Karpas-422 (cell line): ENCODE data around the gene PTPRG. TPM values are rescaled to one million over a fixed set of nuclear protein-coding genes. Genes with fewer than 3 reads are reported as not detected.

Experiments
- DNase-seq: peaks from one replicate; pipeline ENCODE4 v3.0.0-alpha.2; 2015
- H2AFZ ChIP-seq: fragments of 200-600 bp; sonication (generic); 2 replicates; pipeline ENCODE4 v1.6.1; 2014; ENCODE audit warnings: antibody characterized with exemption, low read length, mixed read lengths
- H3K27ac ChIP-seq: fragments of 200-600 bp; sonication (generic); 2 replicates; pipeline ENCODE4 v1.5.1; 2014; ENCODE audit warnings: mild to moderate bottlenecking, low read length, moderate library complexity
- H3K27me3 ChIP-seq: fragments of 200-600 bp; sonication (generic); 2 replicates; pipeline ENCODE4 v1.6.1; 2014; ENCODE audit warnings: low read length, mixed read lengths
- H3K36me3 ChIP-seq: fragments of 200-600 bp; sonication (generic); 2 replicates; pipeline ENCODE4 v1.6.1; 2014; ENCODE audit warnings: low read length, mixed read lengths; ENCODE audit not compliant: insufficient read depth
- H3K4me1 ChIP-seq: fragments of 200-600 bp; sonication (generic); 2 replicates; pipeline ENCODE4 v1.6.1; 2014; ENCODE audit warnings: mild to moderate bottlenecking, low read length, mixed read lengths
- H3K4me2 ChIP-seq: fragments of 200-600 bp; sonication (generic); 2 replicates; pipeline ENCODE4 v1.6.1; 2014; ENCODE audit warnings: low read length, low read depth, mild to moderate bottlenecking; ENCODE audit not compliant: poor library complexity, severe bottlenecking
- H3K4me3 ChIP-seq: fragments of 200-600 bp; sonication (generic); 2 replicates; pipeline ENCODE4 v1.5.1; 2014; ENCODE audit warnings: mild to moderate bottlenecking, antibody characterized with exemption, low read length, mixed read lengths
- H3K79me2 ChIP-seq: fragments of 200-600 bp; sonication (generic); 2 replicates; pipeline ENCODE4 v1.6.1; 2014; ENCODE audit warnings: mild to moderate bottlenecking, low read length, mixed read lengths
- H3K9ac ChIP-seq: fragments of 200-600 bp; sonication (generic); 2 replicates; pipeline ENCODE4 v1.6.0; 2014; ENCODE audit warnings: low read length
- H3K9me2 ChIP-seq: fragments of 200-600 bp; sonication (generic), shearing (Covaris generic); replicated peaks from 2 replicates; pipeline ENCODE4 v1.6.0; 2014; ENCODE audit warnings: mild to moderate bottlenecking, low read length, moderate library complexity; ENCODE audit not compliant: insufficient read depth
- H3K9me3 ChIP-seq: fragments of 300-700, 200-600 bp; sonication (generic); 2 replicates; pipeline ENCODE4 v1.6.1; 2014; ENCODE audit warnings: low read length, mixed read lengths
- H4K20me1 ChIP-seq: fragments of 200-600 bp; sonication (generic); 2 replicates; pipeline ENCODE4 v1.6.1; 2014; ENCODE audit warnings: mild to moderate bottlenecking, antibody characterized with exemption, low read length, low read depth; ENCODE audit not compliant: insufficient read depth
- total RNA-seq: library from RNA; depleted of rRNA; stranded (reverse); fragments of >200 nt; shearing (Covaris generic); gene quantifications from 2 replicates; pipeline ENCODE4 v1.2.3, GENCODE V29; 2014; ENCODE audit warnings: low replicate concordance

Gene PTPRG
- total RNA-seq, 1 experiment from 2014 or later = not detected

GRCh38 chr3:61618871-61619270 lies 57.5 kb downstream of the PTPRG start:
- H3K9me2 ChIP-seq = no peaks in the 10 kb centered on the region
- H2AFZ ChIP-seq = no peak overlapping the region
- H3K4me2 ChIP-seq = no peak overlapping the region
- no peaks in the 10 kb centered on the region for H3K27me3 ChIP-seq
- no peaks in the 10 kb centered on the region for H3K9me3 ChIP-seq
- DNase-seq = no peak
- no peak overlapping the region for H3K9ac ChIP-seq
- H3K27ac ChIP-seq = no peak overlapping the region
- no peaks in the 10 kb centered on the region for H3K79me2 ChIP-seq
- H3K4me1 ChIP-seq = no peaks in the 10 kb centered on the region
- no peaks in the 10 kb centered on the region for H4K20me1 ChIP-seq
- no peak overlapping the region for H3K4me3 ChIP-seq
- no peaks in the 10 kb centered on the region for H3K36me3 ChIP-seq

- H3K36me3 ChIP-seq = no peaks in the 10 kb centered on the region
- H3K27me3 ChIP-seq = no peaks in the 10 kb centered on the region
- H3K4me1 ChIP-seq = no peaks in the 10 kb centered on the region
- no peaks in the 10 kb centered on the region for H3K79me2 ChIP-seq
- H3K4me3 ChIP-seq = no peak overlapping the region
- no peak overlapping the region for H2AFZ ChIP-seq
- peaks cover 3% of the 10 kb centered on the region; the same call in 1 of the 2 replicates for H3K9me3 ChIP-seq
- no peak for DNase-seq
- H3K4me2 ChIP-seq = no peak overlapping the region
- H3K9me2 ChIP-seq = no peaks in the 10 kb centered on the region
- no peak overlapping the region for H3K27ac ChIP-seq
- H3K9ac ChIP-seq = no peak overlapping the region
- no peaks in the 10 kb centered on the region for H4K20me1 ChIP-seq
Measured at GRCh38 chr3:61620073-61620472, 58.7 kb downstream of the PTPRG start.

GRCh38 chr3:61624300-61624699 lies 62.9 kb downstream of the PTPRG start:
- H3K4me3 ChIP-seq = no peak overlapping the region
- H3K36me3 ChIP-seq = no peaks in the 10 kb centered on the region
- no peaks in the 10 kb centered on the region for H3K4me1 ChIP-seq
- no peak for DNase-seq
- H3K9ac ChIP-seq = no peak overlapping the region
- H2AFZ ChIP-seq = no peak overlapping the region
- no peak overlapping the region for H3K27ac ChIP-seq
- no peak overlapping the region for H3K4me2 ChIP-seq
- H3K79me2 ChIP-seq = no peaks in the 10 kb centered on the region
- peaks cover 3% of the 10 kb centered on the region; the same call in 1 of the 2 replicates for H3K9me3 ChIP-seq
- no peaks in the 10 kb centered on the region for H4K20me1 ChIP-seq
- no peaks in the 10 kb centered on the region for H3K9me2 ChIP-seq
- H3K27me3 ChIP-seq = no peaks in the 10 kb centered on the region

- peaks cover 3% of the 10 kb centered on the region; the same call in 1 of the 2 replicates for H3K9me3 ChIP-seq
- H3K4me1 ChIP-seq = no peaks in the 10 kb centered on the region
- H3K27me3 ChIP-seq = no peaks in the 10 kb centered on the region
- no peaks in the 10 kb centered on the region for H4K20me1 ChIP-seq
- no peak overlapping the region for H3K9ac ChIP-seq
- no peaks in the 10 kb centered on the region for H3K9me2 ChIP-seq
- no peak overlapping the region for H2AFZ ChIP-seq
- H3K4me2 ChIP-seq = no peak overlapping the region
- no peak overlapping the region for H3K4me3 ChIP-seq
- DNase-seq = no peak
- H3K36me3 ChIP-seq = no peaks in the 10 kb centered on the region
- no peaks in the 10 kb centered on the region for H3K79me2 ChIP-seq
- H3K27ac ChIP-seq = no peak overlapping the region
Measured at GRCh38 chr3:61625429-61625828, 64.1 kb downstream of the PTPRG start.

- Histone ChIP-seq H3K4me2 (no peak overlapping the region), H3K27ac (no peak overlapping the region), H2AFZ (no peak overlapping the region), H3K79me2 (no peaks in the 10 kb centered on the region), H3K9me3 (peaks cover 3% of the 10 kb centered on the region; the same call in 1 of the 2 replicates), H4K20me1 (no peaks in the 10 kb centered on the region), H3K9me2 (no peaks in the 10 kb centered on the region), H3K27me3 (no peaks in the 10 kb centered on the region), H3K9ac (no peak overlapping the region), H3K4me3 (no peak overlapping the region), H3K4me1 (no peaks in the 10 kb centered on the region), H3K36me3 (no peaks in the 10 kb centered on the region)
- DNase-seq = no peak
Measured at GRCh38 chr3:61626484-61626883, 65.1 kb downstream of the PTPRG start.

- Histone ChIP-seq H3K9ac (no peak overlapping the region), H3K4me2 (no peak overlapping the region), H3K9me2 (no peaks in the 10 kb centered on the region; the same call in 1 of the 2 replicates), H3K4me3 (no peak overlapping the region), H3K4me1 (no peaks in the 10 kb centered on the region), H3K79me2 (no peaks in the 10 kb centered on the region), H3K27ac (no peak overlapping the region), H4K20me1 (no peaks in the 10 kb centered on the region), H3K9me3 (peaks cover 3% of the 10 kb centered on the region; the same call in 1 of the 2 replicates), H3K36me3 (no peaks in the 10 kb centered on the region), H2AFZ (no peak overlapping the region), H3K27me3 (no peaks in the 10 kb centered on the region)
- no peak for DNase-seq
Measured at GRCh38 chr3:61627768-61628185, 66.4 kb downstream of the PTPRG start.

GRCh38 chr3:61628636-61629035 lies 67.3 kb downstream of the PTPRG start:
- Histone ChIP-seq H3K36me3 (no peaks in the 10 kb centered on the region), H2AFZ (no peak overlapping the region), H3K27me3 (no peaks in the 10 kb centered on the region), H3K4me2 (no peak overlapping the region), H4K20me1 (no peaks in the 10 kb centered on the region), H3K4me1 (no peaks in the 10 kb centered on the region), H3K9me2 (no peaks in the 10 kb centered on the region; the same call in 1 of the 2 replicates), H3K27ac (no peak overlapping the region), H3K9ac (no peak overlapping the region), H3K4me3 (no peak overlapping the region), H3K79me2 (no peaks in the 10 kb centered on the region), H3K9me3 (peaks cover 6% of the 10 kb centered on the region; the same call in 1 of the 2 replicates)
- DNase-seq = no peak

GRCh38 chr3:61629442-61629841 lies 68.1 kb downstream of the PTPRG start:
- H2AFZ ChIP-seq = no peak overlapping the region
- H3K27me3 ChIP-seq = no peaks in the 10 kb centered on the region
- no peaks in the 10 kb centered on the region for H3K4me1 ChIP-seq
- no peak overlapping the region for H3K9ac ChIP-seq
- no peaks in the 10 kb centered on the region for H3K36me3 ChIP-seq
- no peak overlapping the region for H3K27ac ChIP-seq
- no peaks in the 10 kb centered on the region for H3K79me2 ChIP-seq
- no peak for DNase-seq
- no peak overlapping the region for H3K4me2 ChIP-seq
- no peaks in the 10 kb centered on the region; the same call in 1 of the 2 replicates for H3K9me2 ChIP-seq
- no peaks in the 10 kb centered on the region for H4K20me1 ChIP-seq
- 0 out of 2 replicates have a peak, but pooled peaks cover 6% of the 10 kb centered on the region for H3K9me3 ChIP-seq
- H3K4me3 ChIP-seq = no peak overlapping the region
